Tibial nerve (tissue), 4 donors: ENCODE measurements around the gene POLA1. TPM values are rescaled to one million over a fixed set of nuclear protein-coding genes. Genes with fewer than 3 reads are reported as not detected.

Experiments used
- DNase-seq, 2 donors: peaks; one replicate each; pipeline ENCODE4 v3.0.0-alpha.2; 2019; ENCODE audit warnings: low spot score in 2 of 2
- H3K27ac ChIP-seq, 4 donors: fragments of 200-600 bp; sonication (generic) in 3 of 4; one replicate each; pipeline ENCODE4 v1.5.1; 2017 to 2019; ENCODE audit warnings: mild to moderate bottlenecking in 1 of 4
- H3K27me3 ChIP-seq, 2 donors: fragments of 200-600 bp; sonication (generic) in 1 of 2; one replicate each; pipeline versions ENCODE4 v1.5.1 to v1.6.0; 2017 to 2019
- H3K36me3 ChIP-seq, 3 donors: fragments of 200-600 bp; sonication (generic); one replicate each; pipeline ENCODE4 v1.5.1; 2018 to 2019
- H3K4me1 ChIP-seq, 4 donors: fragments of 200-600 bp; sonication (generic) in 3 of 4; one replicate each; pipeline ENCODE4 v1.5.1; 2017 to 2019
- H3K4me3 ChIP-seq, 4 donors: fragments of 200-600 bp; sonication (generic) in 3 of 4; one replicate each; pipeline ENCODE4 v1.5.1; 2017 to 2019; ENCODE audit warnings: mild to moderate bottlenecking in 1 of 4, moderate library complexity in 1 of 4
- H3K9me3 ChIP-seq, 4 donors: fragments of 200-600 bp; sonication (generic) in 3 of 4; one replicate each; pipeline ENCODE4 v1.5.1; 2017 to 2019
- CTCF ChIP-seq, 5 experiments: fragments of 200-600 bp in 3 of 5; fragments of 450-650 bp in 2 of 5; sonication (generic) in 3 of 5; IDR thresholded peaks; one replicate each; pipeline ENCODE4 v1.5.1; 2016 to 2019; ENCODE audit warnings: antibody characterized with exemption in 5 of 5, mild to moderate bottlenecking in 3 of 5, moderate library complexity in 2 of 5
- EP300 ChIP-seq, 2 donors: sonication (generic); formaldehyde crosslinking; IDR thresholded peaks; one replicate each; pipeline ENCODE4 v1.6.1; 2017; ENCODE audit warnings: antibody characterized with exemption in 2 of 2, mild to moderate bottlenecking in 1 of 2
- POLR2A ChIP-seq, 2 donors: fragments of 450-650 bp; IDR thresholded peaks; one replicate each; pipeline ENCODE4 v1.6.1; 2017; ENCODE audit warnings: antibody characterized with exemption in 2 of 2, mild to moderate bottlenecking in 2 of 2, moderate library complexity in 2 of 2
- WGBS, 2 donors: methylation state at CpG; one replicate each; pipeline ENCODE4 v1.1.5; 2018; 5-methylcytosine and 5-hydroxymethylcytosine counted together
- total RNA-seq, 4 donors: library from RNA; depleted of rRNA; stranded (reverse); fragments of >200 nt; gene quantifications; one replicate each; pipeline ENCODE4 v1.1.0, GENCODE V29; 2016

Gene POLA1
- total RNA-seq, 4 donors from 2014 or later = 8.6 to 27.8 (median 13.7) TPM

GRCh38 chrX:24969812-24970211 lies 276.1 kb downstream of the POLA1 start:
- no peak for TF ChIP-seq CTCF (IDR thresholded peaks at IDR 0.05)
- no peak for TF ChIP-seq POLR2A (IDR thresholded peaks at IDR 0.05)
- H3K4me1 ChIP-seq = no peaks in the 10 kb centered on the region
- 82 to 98% methylated on average over 5 of the region's 5 CpGs for WGBS, 2 donors
- no peaks in the 10 kb centered on the region for H3K36me3 ChIP-seq
- no peaks in the 10 kb centered on the region for H3K27me3 ChIP-seq
- no peak overlapping the region for H3K27ac ChIP-seq
- H3K9me3 ChIP-seq = no peaks in the 10 kb centered on the region
- DNase-seq = no peak
- H3K4me3 ChIP-seq = no peak overlapping the region

- DNase-seq = no peak
Measured at GRCh38 chrX:24979081-24979480, 285.4 kb downstream of the POLA1 start.

GRCh38 chrX:24981030-24981429 lies 287.3 kb downstream of the POLA1 start:
- no peak overlapping the region for H3K27ac ChIP-seq
- no peaks in the 10 kb centered on the region for H3K9me3 ChIP-seq
- H3K4me1 ChIP-seq = no peaks in the 10 kb centered on the region
- WGBS, 2 donors = 63 to 83% methylated on average over 3 of the region's 3 CpGs
- no peak for DNase-seq
- H3K4me3 ChIP-seq = no peak overlapping the region
- H3K36me3 ChIP-seq = no peaks in the 10 kb centered on the region
- no peak for TF ChIP-seq EP300 (IDR thresholded peaks at IDR 0.05)
- TF ChIP-seq CTCF (IDR thresholded peaks at IDR 0.05) = no peak
- no peak for TF ChIP-seq POLR2A (IDR thresholded peaks at IDR 0.05)
- H3K27me3 ChIP-seq = no peaks in the 10 kb centered on the region

More at GRCh38 chrX:24979081-24979480, 285.4 kb downstream of the POLA1 start:
- no peaks in the 10 kb centered on the region for H3K4me1 ChIP-seq
- no peaks in the 10 kb centered on the region for H3K36me3 ChIP-seq
- H3K27me3 ChIP-seq = no peaks in the 10 kb centered on the region
- H3K4me3 ChIP-seq = no peak overlapping the region
- no peak overlapping the region for H3K27ac ChIP-seq
- TF ChIP-seq POLR2A (IDR thresholded peaks at IDR 0.05) (no peak), EP300 (IDR thresholded peaks at IDR 0.05) (no peak), CTCF (IDR thresholded peaks at IDR 0.05) (no peak)
- 86 to 95% methylated on average over 3 of the region's 3 CpGs for WGBS, 2 donors
- H3K9me3 ChIP-seq = no peaks in the 10 kb centered on the region

- no peak for DNase-seq
- no peaks in the 10 kb centered on the region for H3K9me3 ChIP-seq
- no peak overlapping the region for H3K4me3 ChIP-seq
- no peaks in the 10 kb centered on the region for H3K36me3 ChIP-seq
- 69 to 83% methylated on average over 5 of the region's 5 CpGs for whole genome bisulfite sequencing, 2 donors
- TF ChIP-seq EP300 (IDR thresholded peaks at IDR 0.05) (no peak), POLR2A (IDR thresholded peaks at IDR 0.05) (no peak), CTCF (IDR thresholded peaks at IDR 0.05) (no peak)
- no peak overlapping the region for H3K27ac ChIP-seq
- H3K4me1 ChIP-seq = no peaks in the 10 kb centered on the region
- H3K27me3 ChIP-seq = no peaks in the 10 kb centered on the region
Measured at GRCh38 chrX:24982306-24982965, 288.7 kb downstream of the POLA1 start.

GRCh38 chrX:24983931-24984330 lies 290.2 kb downstream of the POLA1 start:
- DNase-seq = no peak
- H3K4me3 ChIP-seq = no peak overlapping the region
- no peak for TF ChIP-seq CTCF (IDR thresholded peaks at IDR 0.05)
- no peak for TF ChIP-seq EP300 (IDR thresholded peaks at IDR 0.05)
- no peak for TF ChIP-seq POLR2A (IDR thresholded peaks at IDR 0.05)
- no peaks in the 10 kb centered on the region for H3K9me3 ChIP-seq
- H3K4me1 ChIP-seq = no peaks in the 10 kb centered on the region
- 85 to 89% methylated on average over 3 of the region's 3 CpGs for WGBS, 2 donors
- H3K27me3 ChIP-seq = no peaks in the 10 kb centered on the region
- H3K36me3 ChIP-seq = no peaks in the 10 kb centered on the region
- no peak overlapping the region for H3K27ac ChIP-seq
